Measurements from ENCODE around the gene MT1A.
"Not testable (repeated sequence)": the region's sequence is repeated elsewhere in the genome, so short reads cannot be mapped to it uniquely, and the experiment has no call there.

The MT1A gene

DNA sequence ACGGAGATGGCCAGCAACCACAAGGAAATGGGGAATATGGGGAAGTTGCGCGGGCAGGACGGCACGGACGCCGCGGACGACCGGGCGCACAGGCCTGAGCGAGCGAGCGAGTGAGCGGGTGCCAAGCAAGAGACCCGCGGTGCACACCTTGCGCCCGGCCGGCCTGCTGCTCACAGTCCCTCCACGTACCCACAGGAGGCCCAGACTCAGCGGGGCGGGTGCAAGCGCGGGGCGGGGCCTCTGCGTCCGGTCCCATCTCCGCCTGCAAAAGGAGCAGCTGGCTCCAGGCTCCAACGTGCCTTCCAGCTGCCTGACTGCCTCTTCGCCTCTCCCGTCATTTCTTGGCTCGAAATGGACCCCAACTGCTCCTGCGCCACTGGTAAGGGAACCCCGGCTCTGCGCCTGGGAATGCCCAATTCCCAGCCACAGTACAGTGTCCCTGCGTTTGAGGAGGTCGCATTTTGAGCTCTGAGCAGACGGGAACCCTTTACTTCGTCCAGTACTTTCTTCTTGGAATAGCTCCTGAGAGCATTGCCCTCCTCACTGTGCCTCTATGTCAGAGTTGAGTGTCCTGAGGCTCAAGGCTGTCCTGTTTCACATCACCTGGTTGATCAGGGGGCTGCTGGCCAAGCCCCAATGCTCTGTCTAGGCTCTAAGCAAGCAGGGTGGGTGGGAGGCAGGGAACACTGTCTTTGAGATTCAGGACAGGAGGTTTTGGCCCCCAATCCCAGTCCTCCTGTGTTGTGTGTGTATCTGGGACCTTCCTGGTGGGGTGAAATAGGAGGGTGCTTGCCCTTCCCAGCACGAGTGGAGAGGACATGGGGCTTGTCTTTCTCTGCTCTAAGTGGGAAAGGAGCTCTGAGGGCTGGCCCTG, 21.0 kb upstream of the MT1A start:
- TF ChIP-seq, protein P1, sequence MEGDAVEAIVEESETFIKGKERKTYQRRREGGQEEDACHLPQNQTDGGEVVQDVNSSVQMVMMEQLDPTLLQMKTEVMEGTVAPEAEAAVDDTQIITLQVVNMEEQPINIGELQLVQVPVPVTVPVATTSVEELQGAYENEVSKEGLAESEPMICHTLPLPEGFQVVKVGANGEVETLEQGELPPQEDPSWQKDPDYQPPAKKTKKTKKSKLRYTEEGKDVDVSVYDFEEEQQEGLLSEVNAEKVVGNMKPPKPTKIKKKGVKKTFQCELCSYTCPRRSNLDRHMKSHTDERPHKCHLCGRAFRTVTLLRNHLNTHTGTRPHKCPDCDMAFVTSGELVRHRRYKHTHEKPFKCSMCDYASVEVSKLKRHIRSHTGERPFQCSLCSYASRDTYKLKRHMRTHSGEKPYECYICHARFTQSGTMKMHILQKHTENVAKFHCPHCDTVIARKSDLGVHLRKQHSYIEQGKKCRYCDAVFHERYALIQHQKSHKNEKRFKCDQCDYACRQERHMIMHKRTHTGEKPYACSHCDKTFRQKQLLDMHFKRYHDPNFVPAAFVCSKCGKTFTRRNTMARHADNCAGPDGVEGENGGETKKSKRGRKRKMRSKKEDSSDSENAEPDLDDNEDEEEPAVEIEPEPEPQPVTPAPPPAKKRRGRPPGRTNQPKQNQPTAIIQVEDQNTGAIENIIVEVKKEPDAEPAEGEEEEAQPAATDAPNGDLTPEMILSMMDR (IDR thresholded peaks at IDR 0.05; ENCODE audit: low read length, missing control alignments), result no peak
- peak; percentile 68 for DNase-seq (ENCODE audit: low read depth)
- H3K4me3 ChIP-seq (replicated peaks; ENCODE audit: low read depth, low read length), result peak overlapping the region; percentile 1

DNA sequence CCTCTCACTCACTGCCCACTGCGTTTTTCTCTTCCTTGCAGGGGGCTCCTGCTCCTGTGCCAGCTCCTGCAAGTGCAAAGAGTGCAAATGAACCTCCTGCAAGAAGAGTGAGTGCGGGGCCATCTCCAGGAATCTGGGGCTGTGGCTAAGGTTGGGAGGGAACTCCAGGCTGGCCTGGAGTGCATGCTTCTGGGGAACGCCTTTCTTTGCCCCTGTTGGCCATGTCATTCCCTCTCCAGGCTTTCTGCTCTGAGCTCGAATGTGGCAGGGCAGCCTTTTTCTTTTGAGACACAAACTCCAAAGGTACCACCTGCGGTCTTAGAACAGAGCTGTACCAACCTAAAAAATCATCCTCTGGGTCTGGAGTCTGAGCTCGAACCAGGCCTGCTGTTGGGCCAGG, 20.3 kb upstream of the MT1A start:
- TF ChIP-seq, protein P1 (IDR thresholded peaks at IDR 0.05; ENCODE audit: low read length, missing control alignments), result no peak
- no peak overlapping the region for H3K4me3 ChIP-seq (replicated peaks; ENCODE audit: low read depth, low read length)
- no peak for DNase-seq (ENCODE audit: low read depth)

DNA sequence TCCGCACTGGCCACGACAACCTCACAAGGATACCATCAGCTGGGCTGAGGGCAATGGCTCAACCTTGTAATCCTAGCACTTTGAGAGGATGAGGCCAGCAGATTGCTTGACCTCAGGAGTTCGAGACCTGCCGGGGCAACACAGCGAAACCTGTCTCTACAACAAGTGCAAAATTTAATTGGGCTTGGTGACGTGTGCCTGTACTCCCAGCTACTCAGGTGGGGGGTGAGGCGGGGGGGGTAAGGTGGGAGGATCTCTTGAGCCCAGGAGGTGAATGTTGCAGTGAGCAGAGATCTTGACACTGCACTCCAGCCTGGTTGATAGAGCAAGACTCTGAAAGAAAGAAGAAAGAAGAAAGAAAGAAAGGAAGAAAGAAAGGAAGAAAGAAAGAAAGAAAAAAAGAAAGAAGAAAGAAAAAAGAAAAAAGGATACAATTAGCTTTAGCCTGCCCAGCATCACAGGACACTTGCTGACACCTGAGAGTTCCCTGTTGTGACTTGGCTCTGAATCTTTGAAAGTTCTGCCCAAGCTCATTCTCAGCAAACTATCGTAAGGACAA, 18.0 kb upstream of the MT1A start:
- no peak overlapping the region for H3K4me3 ChIP-seq (replicated peaks; ENCODE audit: low read depth, low read length)
- TF ChIP-seq, protein P1 (IDR thresholded peaks at IDR 0.05; ENCODE audit: low read length, missing control alignments), result no peak
- no peak for DNase-seq (ENCODE audit: low read depth)

DNA sequence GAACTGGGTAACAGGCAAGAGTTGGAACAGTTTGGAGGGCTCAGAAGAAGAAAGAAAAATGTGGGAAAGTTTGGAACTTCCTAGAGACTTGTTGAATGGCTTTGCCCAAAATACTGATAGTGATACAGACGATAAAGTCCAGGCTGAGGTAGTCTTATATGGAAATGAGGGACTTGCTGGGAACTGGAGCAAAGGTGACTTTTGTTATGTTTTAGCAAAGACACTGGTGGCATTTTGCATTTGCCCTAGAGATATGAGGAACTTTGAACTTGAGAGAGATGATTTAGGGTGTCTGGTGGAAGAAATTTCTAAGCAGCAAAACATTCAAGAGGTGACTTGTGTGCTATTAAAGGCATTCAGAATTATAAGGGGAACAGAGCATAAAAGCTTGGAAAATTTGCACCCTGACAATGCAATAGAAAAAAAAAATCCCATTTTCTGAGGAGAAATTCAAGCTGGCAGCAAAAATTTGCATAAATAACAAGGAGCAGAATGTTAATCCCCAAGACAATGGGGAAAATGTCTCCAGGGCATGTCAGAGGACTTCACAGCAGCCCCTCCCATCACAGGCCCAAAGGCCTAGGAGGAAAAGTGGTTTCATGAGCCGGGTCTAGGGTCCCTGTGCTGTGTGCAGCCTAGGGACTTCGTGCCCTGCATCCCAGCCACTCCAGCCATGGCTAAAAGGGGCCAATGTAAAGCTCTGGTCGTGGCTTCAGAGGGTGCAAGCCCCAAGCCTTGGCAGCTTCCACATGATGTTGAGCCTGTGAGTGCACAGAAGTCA, 16.6 kb upstream of the MT1A start:
- not testable (repeated sequence) for H3K4me3 ChIP-seq (replicated peaks; ENCODE audit: low read depth, low read length); DNase-seq (ENCODE audit: low read depth)

DNA sequence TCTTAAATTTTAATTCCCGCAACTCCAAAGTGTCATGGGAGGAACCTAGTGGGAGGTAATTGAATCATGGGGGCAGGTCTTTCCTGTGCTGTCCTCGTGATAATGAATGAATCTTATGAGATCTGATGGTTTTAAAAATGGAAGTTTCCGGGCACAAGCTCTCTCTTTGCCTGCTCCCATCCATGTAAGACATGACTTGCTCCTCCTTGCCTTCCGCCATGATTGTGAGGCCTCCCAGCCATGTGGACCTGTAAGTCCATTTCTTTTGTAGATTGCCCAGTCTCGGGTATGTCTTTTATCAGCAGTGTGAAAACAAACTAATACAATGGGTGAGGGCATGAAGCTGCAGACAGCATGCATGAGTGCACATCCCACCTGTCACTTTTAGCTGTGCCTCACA, 15.3 kb upstream of the MT1A start:
- H3K4me3 ChIP-seq (replicated peaks; ENCODE audit: low read depth, low read length); DNase-seq (ENCODE audit: low read depth): not testable (repeated sequence)

DNA sequence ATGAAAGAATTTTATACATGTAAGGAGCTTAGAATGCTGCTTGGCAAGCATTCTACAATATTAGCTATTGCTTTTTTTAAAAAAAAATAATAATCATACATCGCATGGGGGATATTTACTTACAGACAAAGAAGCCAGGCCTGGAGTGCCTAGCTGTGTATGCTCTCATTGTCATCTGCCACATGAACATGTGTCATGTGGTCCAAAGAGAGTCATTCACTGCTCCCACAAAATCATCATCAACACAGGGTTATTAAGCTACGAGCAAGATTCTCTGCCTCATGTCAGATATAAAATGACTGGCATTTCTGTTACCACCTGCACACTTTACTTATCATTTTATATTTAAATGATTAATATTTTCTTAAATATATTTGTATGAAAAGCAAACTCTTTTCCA, 14.8 kb upstream of the MT1A start:
- DNase-seq (ENCODE audit: low read depth), result no peak
- no peak overlapping the region for H3K4me3 ChIP-seq (replicated peaks; ENCODE audit: low read depth, low read length)
- TF ChIP-seq, protein P1 (IDR thresholded peaks at IDR 0.05; ENCODE audit: low read length, missing control alignments), result no peak

DNA sequence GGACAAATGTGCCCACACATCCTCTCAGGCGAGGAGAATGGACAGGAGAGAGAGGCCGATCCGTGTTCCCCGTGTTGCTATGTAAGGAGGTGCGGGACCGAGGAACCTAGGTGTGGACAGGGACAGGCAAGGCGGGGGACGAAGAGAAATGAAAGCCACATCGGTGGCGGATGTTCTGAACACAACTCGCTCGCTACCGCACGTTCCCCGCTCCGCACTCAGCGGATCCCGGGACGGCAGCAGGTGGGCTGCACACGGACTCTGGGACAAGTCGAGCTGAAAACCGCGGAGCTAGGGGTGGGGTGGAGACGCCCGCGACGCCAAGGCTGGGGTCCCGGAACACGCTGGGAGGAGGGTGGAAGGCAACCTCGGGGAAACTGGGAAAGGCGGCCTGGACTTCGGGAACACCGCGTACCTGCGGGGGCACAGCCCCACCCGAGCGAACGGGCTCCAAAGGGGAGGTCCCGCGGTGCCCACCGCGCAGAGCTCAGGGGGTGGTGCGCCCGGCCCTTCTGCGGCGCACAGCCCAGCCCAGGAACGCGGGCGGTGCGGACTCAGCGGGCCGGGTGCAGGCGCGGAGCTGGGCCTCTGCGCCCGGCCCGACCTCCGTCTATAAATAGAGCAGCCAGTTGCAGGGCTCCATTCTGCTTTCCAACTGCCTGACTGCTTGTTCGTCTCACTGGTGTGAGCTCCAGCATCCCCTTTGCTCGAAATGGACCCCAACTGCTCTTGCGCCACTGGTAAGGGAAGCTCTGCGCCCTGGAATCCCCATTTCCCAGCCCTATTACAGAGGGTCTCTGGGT, 13.1 kb upstream of the MT1A start, which contains the start of gene MT1E:
Gene MT1E, plus strand, starts transcription at position 642 of the 803 bp plus-strand sequence. Its CDS starts 71 bp downstream, at position 713.
- H3K4me3 ChIP-seq (replicated peaks; ENCODE audit: low read depth, low read length), result peak within 1 kb of the TSS; percentile 66
- peak; percentile 82 for DNase-seq (ENCODE audit: low read depth)
- TF ChIP-seq, protein P1 (IDR thresholded peaks at IDR 0.05; ENCODE audit: low read length, missing control alignments), result no peak

Data from fibroblast of pulmonary artery (primary cell).